ENCODE results near the gene EXOC2. TPM values are rescaled to one million over a fixed set of nuclear protein-coding genes. Genes with fewer than 3 reads are reported as not detected.

The EXOC2 gene
- total and polyA plus RNA-seq, 2 of the 13 experiments (the other 11 are each of a cell fraction or from before 2014, with no cell fraction given) = 12.6 to 22.9 TPM

DNA sequence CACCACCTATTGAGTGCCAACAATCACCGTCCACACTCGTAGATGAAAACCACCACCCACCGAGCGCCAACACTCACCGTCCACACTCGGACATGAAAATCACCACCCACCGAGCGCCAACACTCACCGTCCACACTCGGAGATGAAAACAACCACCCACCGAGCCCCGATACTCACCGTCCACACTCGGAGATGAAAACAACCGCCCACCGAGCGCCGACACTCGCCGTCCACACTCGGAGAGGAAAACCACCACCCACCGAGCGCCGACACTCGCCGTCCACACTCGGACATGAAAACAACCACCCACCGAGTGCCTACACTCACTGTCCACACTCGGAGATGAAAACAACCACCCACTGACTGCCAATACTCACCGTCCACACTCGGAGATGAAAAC is 172.1 kb downstream of the EXOC2 start (continued):
- TF ChIP-seq, protein P1, sequence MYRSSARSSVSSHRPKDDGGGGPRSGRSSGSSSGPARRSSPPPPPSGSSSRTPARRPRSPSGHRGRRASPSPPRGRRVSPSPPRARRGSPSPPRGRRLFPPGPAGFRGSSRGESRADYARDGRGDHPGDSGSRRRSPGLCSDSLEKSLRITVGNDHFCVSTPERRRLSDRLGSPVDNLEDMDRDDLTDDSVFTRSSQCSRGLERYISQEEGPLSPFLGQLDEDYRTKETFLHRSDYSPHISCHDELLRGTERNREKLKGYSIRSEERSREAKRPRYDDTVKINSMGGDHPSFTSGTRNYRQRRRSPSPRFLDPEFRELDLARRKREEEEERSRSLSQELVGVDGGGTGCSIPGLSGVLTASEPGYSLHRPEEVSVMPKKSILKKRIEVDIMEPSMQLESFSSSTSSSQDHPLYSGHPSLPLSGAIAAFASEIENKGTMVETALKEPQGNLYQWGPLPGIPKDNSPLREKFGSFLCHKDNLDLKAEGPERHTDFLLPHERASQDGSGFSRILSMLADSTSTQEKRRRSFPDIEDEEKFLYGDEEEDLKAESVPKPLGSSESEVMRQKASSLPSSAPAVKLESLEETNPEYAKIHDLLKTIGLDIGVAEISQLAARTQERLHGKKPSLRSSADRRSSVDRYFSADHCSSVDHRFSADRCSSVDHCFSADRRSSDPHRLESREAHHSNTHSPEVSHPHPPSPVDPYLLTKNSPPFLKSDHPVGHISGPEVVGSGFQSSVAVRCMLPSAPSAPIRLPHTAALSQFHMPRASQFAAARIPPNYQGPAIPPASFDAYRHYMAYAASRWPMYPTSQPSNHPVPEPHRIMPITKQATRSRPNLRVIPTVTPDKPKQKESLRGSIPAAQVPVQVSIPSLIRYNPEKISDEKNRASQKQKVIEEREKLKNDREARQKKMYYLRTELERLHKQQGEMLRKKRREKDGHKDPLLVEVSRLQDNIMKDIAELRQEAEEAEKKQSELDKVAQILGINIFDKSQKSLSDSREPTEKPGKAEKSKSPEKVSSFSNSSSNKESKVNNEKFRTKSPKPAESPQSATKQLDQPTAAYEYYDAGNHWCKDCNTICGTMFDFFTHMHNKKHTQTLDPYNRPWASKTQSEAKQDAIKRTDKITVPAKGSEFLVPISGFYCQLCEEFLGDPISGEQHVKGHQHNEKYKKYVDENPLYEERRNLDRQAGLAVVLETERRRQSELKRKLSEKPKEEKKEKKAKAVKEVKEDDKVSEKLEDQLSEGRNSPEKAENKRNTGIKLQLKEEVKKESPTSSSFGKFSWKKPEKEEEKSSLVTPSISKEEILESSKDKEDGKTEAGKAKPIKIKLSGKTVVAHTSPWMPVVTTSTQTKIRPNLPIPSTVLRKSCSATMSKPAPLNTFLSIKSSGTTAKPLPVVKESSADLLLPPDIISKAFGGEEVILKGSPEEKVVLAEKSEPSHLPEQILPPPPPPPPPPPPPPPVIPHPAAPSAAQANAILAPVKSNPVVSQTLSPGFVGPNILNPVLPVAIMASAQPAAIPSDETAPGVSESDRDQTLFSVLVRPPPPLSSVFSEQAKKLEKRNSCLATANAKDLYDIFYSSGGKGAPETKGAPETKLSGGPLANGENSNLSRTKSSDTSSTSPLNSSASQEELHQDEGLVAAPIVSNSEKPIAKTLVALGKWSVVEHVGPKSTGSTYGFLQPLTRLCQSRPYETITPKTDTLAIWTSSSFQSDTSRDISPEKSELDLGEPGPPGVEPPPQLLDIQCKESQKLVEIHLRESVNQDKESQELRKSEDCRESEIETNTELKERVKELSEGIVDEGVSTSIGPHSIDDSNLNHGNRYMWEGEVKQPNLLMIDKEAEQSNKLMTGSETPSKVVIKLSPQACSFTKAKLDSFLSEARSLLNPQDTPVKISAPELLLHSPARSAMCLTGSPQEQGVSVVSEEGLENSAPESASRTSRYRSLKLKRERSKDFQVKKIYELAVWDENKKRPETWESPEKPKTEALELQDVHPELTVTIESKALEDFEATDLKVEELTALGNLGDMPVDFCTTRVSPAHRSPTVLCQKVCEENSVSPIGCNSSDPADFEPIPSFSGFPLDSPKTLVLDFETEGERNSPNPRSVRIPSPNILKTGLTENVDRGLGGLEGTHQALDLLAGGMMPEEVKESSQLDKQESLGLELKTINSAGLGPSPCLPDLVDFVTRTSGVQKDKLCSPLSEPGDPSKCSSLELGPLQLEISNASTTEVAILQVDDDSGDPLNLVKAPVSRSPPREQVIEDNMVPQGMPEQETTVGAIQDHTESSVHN (CRISPR knock-in tag; IDR thresholded peaks at IDR 0.05) = no peak
- TF ChIP-seq POLR2AphosphoS5 (IDR thresholded peaks at IDR 0.05; ENCODE audit: low read depth, low read length) (no peak), ZFP36L2 (CRISPR knock-in tag; IDR thresholded peaks at IDR 0.05) (no peak), KDM3A (CRISPR knock-in tag; IDR thresholded peaks at IDR 0.05; ENCODE audit: low read depth) (no peak), TFAP4 (IDR thresholded peaks at IDR 0.05; ENCODE audit: borderline replicate concordance, low read depth) (no peak), ETV5 (CRISPR knock-in tag; IDR thresholded peaks at IDR 0.05; ENCODE audit: borderline replicate concordance) (no peak), ZNF576 (CRISPR knock-in tag; IDR thresholded peaks at IDR 0.05) (no peak), ZNF335 (CRISPR knock-in tag; IDR thresholded peaks at IDR 0.05) (no peak), IKZF4 (CRISPR knock-in tag; IDR thresholded peaks at IDR 0.05; ENCODE audit: borderline replicate concordance, low read depth, not compliant biosample characterization) (no peak), SIX1 (CRISPR knock-in tag; IDR thresholded peaks at IDR 0.05; ENCODE audit: borderline replicate concordance) (no peak), ZNF543 (CRISPR knock-in tag; IDR thresholded peaks at IDR 0.05) (no peak), SMARCC2 (IDR thresholded peaks at IDR 0.05) (no peak), ZFP90 (CRISPR knock-in tag; IDR thresholded peaks at IDR 0.05; ENCODE audit: borderline replicate concordance) (no peak), TSC22D2 (CRISPR knock-in tag; IDR thresholded peaks at IDR 0.05; ENCODE audit: borderline replicate concordance) (no peak)
- TF ChIP-seq, protein P2, sequence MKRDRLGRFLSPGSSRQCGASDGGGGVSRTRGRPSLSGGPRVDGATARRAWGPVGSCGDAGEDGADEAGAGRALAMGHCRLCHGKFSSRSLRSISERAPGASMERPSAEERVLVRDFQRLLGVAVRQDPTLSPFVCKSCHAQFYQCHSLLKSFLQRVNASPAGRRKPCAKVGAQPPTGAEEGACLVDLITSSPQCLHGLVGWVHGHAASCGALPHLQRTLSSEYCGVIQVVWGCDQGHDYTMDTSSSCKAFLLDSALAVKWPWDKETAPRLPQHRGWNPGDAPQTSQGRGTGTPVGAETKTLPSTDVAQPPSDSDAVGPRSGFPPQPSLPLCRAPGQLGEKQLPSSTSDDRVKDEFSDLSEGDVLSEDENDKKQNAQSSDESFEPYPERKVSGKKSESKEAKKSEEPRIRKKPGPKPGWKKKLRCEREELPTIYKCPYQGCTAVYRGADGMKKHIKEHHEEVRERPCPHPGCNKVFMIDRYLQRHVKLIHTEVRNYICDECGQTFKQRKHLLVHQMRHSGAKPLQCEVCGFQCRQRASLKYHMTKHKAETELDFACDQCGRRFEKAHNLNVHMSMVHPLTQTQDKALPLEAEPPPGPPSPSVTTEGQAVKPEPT (CRISPR knock-in tag; IDR thresholded peaks at IDR 0.05; ENCODE audit: low read depth) = no peak

Data from HepG2 (cell line).